Esophagus squamous epithelium (tissue), 5 donors: ENCODE measurements around the gene MFSD11. TPM values are rescaled to one million over a fixed set of nuclear protein-coding genes. Genes with fewer than 3 reads are reported as not detected.

ENCODE experiments used
- DNase-seq: peaks from one replicate; lab custom pipeline; 2025; lab: John Stamatoyannopoulos, UW
- H3K27ac ChIP-seq, 4 donors: fragments of 200-600 bp; sonication (generic); one replicate each; pipeline ENCODE4 v1.5.1; 2016 to 2019; ENCODE audit warnings: mild to moderate bottlenecking in 1 of 4
- H3K27me3 ChIP-seq, 4 donors: fragments of 200-600 bp; sonication (generic); 1 replicate in 3 of 4; 2 replicates in 1 of 4; pipeline versions ENCODE4 v1.5.1 to v1.6.0; 2017 to 2021; ENCODE audit warnings: antibody characterized with exemption in 1 of 4
- H3K36me3 ChIP-seq, 3 donors: fragments of 200-600 bp; sonication (generic); one replicate each; pipeline ENCODE4 v1.5.1; 2016 to 2019
- H3K4me1 ChIP-seq, 3 donors: fragments of 200-600 bp; sonication (generic); one replicate each; pipeline ENCODE4 v1.5.1; 2017 to 2019
- H3K4me3 ChIP-seq, 4 donors: fragments of 200-600 bp; sonication (generic); 1 replicate in 3 of 4; 2 replicates in 1 of 4; pipeline ENCODE4 v1.5.1; 2016 to 2019; ENCODE audit warnings: mild to moderate bottlenecking in 2 of 4, moderate library complexity in 1 of 4
- H3K9me3 ChIP-seq, 3 donors: fragments of 200-600 bp; sonication (generic); one replicate each; pipeline ENCODE4 v1.5.1; 2016 to 2019
- CTCF ChIP-seq, 6 experiments: fragments of 450-650 bp in 4 of 6; fragments of 200-600 bp in 2 of 6; sonication (generic) in 2 of 6; IDR thresholded peaks; one replicate each; pipeline ENCODE4 v1.5.1; 2016 to 2019; ENCODE audit warnings: antibody characterized with exemption in 6 of 6, mild to moderate bottlenecking in 4 of 6, moderate library complexity in 4 of 6
- POLR2A ChIP-seq, 4 donors: fragments of 450-650 bp; IDR thresholded peaks; one replicate each; pipeline ENCODE4 v1.6.1; 2017; ENCODE audit warnings: antibody characterized with exemption in 4 of 4, mild to moderate bottlenecking in 4 of 4, moderate library complexity in 3 of 4
- WGBS, 2 donors: methylation state at CpG; one replicate each; pipeline ENCODE4 v1.1.5; 2018; 5-methylcytosine and 5-hydroxymethylcytosine counted together
- intact Hi-C: fragments of 100-400 bp; cut with DNase I; formaldehyde crosslinking; loops from one replicate; pipeline ENCODE4 v1.15.0; 2022
- small RNA-seq, 4 donors: library from RNA; depleted of rRNA; stranded (forward); fragments of <200 nt; gene quantifications; one replicate each; pipeline ENCODE3, GENCODE V24; 2016
- total RNA-seq, 4 donors: library from RNA; depleted of rRNA; stranded (reverse); fragments of >200 nt; gene quantifications; one replicate each; pipeline ENCODE4 v1.1.0, GENCODE V29; 2016
- donor health status: DM: yes; HTN: yes; CAD: no.

Gene MFSD11
- total RNA-seq, 4 donors from 2014 or later = 24.2 to 31.0 (median 28.1) TPM

GRCh38 chr17:76826330-76827068 is 88.6 kb downstream of the MFSD11 start:
- Histone ChIP-seq H3K27ac (no peak overlapping the region), H3K4me1 (peaks cover 0 to 8% (median 0%) of the 10 kb centered on the region in 3 donors), H3K9me3 (no peaks in the 10 kb centered on the region), H3K27me3 (peaks cover 0 to 8% (median 0%) of the 10 kb centered on the region in 4 donors), H3K36me3 (no peaks in the 10 kb centered on the region), H3K4me3 (no peak overlapping the region)
- no peak for DNase-seq
- WGBS, 2 donors = 64 to 79% methylated on average over 10 to 11 of the region's 24 CpGs
- TF ChIP-seq CTCF (IDR thresholded peaks at IDR 0.05) (no peak), POLR2A (IDR thresholded peaks at IDR 0.05) (no peak)
- intact Hi-C loops = no loop called here

GRCh38 chr17:76827736-76828135 is 89.8 kb downstream of the MFSD11 start:
- peaks cover 0 to 8% (median 0%) of the 10 kb centered on the region in 3 donors for H3K4me1 ChIP-seq
- TF ChIP-seq POLR2A (IDR thresholded peaks at IDR 0.05) = no peak
- no peak for TF ChIP-seq CTCF (IDR thresholded peaks at IDR 0.05)
- no peak for DNase-seq
- H3K4me3 ChIP-seq = no peak overlapping the region
- H3K9me3 ChIP-seq = no peaks in the 10 kb centered on the region
- no peak overlapping the region for H3K27ac ChIP-seq
- intact Hi-C loops = no loop called here
- H3K36me3 ChIP-seq = no peaks in the 10 kb centered on the region
- 66 to 68% methylated on average over 12 of the region's 14 CpGs for WGBS, 2 donors
- H3K27me3 ChIP-seq = peaks cover 0 to 11% (median 0%) of the 10 kb centered on the region in 4 donors

Small RNA genes within 50 kb of the gene (small RNA-seq; reads per million reads assigned to genes)
- gene AC005837.3 = 0 reads per million in 4 donors
- 0 reads per million in 4 donors for gene RF02271
- gene RNU6-97P = 0 reads per million in 4 donors
- gene RNY4P36 = 0 reads per million in 4 donors

Other genes with a start within 250 kb of the MFSD11 start
- gene RHBDF2, start 236.7 kb upstream of the MFSD11 start, total RNA-seq = 10 to 100 TPM; 27.0 to 38.5 (median 33.7) TPM
- 10 to 100 TPM in 2 of 4 donors, 1 to 10 TPM in 2; 1.3 to 12.8 (median 6.9) TPM for gene CYGB, start 200.4 kb upstream of the MFSD11 start, total RNA-seq
- gene PRCD, start 198.1 kb upstream of the MFSD11 start, total RNA-seq = 1 to 10 TPM in 2 of 4 donors, under 1 TPM in 1, not detected in 1; 0.73 to 2.5 (median 1.4) TPM
- 10 to 100 TPM; 15.2 to 39.9 (median 29.5) TPM for gene ST6GALNAC2, start 152.3 kb upstream of the MFSD11 start, total RNA-seq
- gene ST6GALNAC1, start 94.4 kb upstream of the MFSD11 start, total RNA-seq = 10 to 100 TPM; 10.6 to 63.3 (median 32.7) TPM
- 100 to 1,000 TPM in 1 of 4 donors, 10 to 100 TPM in 3; 11.0 to 116 (median 39.2) TPM for gene MXRA7, start 27.2 kb upstream of the MFSD11 start, total RNA-seq
- 10 to 100 TPM; 13.0 to 17.2 (median 16.7) TPM for gene JMJD6, start 11.5 kb upstream of the MFSD11 start, total RNA-seq
- 10 to 100 TPM; 14.6 to 33.0 (median 24.7) TPM for gene METTL23, start 11.3 kb upstream of the MFSD11 start, total RNA-seq
- gene SRSF2, start 788 bp upstream of the MFSD11 start, total RNA-seq = 100 to 1,000 TPM; 203 to 286 (median 233) TPM
- 1 to 10 TPM in 1 of 4 donors, not detected in 3; 1.3 TPM for gene MGAT5B, start 130.3 kb downstream of the MFSD11 start, total RNA-seq